Measurements from ENCODE around the gene ADAMTS16. TPM values are rescaled to one million over a fixed set of nuclear protein-coding genes. Genes with fewer than 3 reads are reported as not detected.

ADAMTS16 gene
- total and polyA plus RNA-seq, 8 donors, result 0.42 to 3.5 (median 2.2) TPM

- H3K27ac ChIP-seq, result no peak overlapping the region
- no peaks in the 10 kb centered on the region for H3K36me3 ChIP-seq
- TF ChIP-seq, protein P1, sequence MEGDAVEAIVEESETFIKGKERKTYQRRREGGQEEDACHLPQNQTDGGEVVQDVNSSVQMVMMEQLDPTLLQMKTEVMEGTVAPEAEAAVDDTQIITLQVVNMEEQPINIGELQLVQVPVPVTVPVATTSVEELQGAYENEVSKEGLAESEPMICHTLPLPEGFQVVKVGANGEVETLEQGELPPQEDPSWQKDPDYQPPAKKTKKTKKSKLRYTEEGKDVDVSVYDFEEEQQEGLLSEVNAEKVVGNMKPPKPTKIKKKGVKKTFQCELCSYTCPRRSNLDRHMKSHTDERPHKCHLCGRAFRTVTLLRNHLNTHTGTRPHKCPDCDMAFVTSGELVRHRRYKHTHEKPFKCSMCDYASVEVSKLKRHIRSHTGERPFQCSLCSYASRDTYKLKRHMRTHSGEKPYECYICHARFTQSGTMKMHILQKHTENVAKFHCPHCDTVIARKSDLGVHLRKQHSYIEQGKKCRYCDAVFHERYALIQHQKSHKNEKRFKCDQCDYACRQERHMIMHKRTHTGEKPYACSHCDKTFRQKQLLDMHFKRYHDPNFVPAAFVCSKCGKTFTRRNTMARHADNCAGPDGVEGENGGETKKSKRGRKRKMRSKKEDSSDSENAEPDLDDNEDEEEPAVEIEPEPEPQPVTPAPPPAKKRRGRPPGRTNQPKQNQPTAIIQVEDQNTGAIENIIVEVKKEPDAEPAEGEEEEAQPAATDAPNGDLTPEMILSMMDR (IDR thresholded peaks at IDR 0.05), result no peak
- DNase-seq (no peak), ATAC-seq (no peak), FAIRE-seq (no peak)
- H3K4me3 ChIP-seq, result peak overlapping the region in 2 of 4 donors; percentile 37 to 47
- peaks cover 0 to 13% (median 5%) of the 10 kb centered on the region in 4 donors for H3K27me3 ChIP-seq
- WGBS, 2 donors, result 13 to 19% methylated on average over 4 of the region's 4 CpGs
- H3K4me1 ChIP-seq, result peaks cover 0 to 5% (median 3%) of the 10 kb centered on the region in 3 donors
- H3K9me3 ChIP-seq, result no peaks in the 10 kb centered on the region
- intact Hi-C loops (cut with DNase I), result loop anchor here in 2 of 3 donors (5.0 kb wide), 1 partner anchor 276 kb away; no protein-coding TSS in a partner anchor
Measured at GRCh38 chr5:5141339-5141599, 1.1 kb downstream of the ADAMTS16 start.

DNA sequence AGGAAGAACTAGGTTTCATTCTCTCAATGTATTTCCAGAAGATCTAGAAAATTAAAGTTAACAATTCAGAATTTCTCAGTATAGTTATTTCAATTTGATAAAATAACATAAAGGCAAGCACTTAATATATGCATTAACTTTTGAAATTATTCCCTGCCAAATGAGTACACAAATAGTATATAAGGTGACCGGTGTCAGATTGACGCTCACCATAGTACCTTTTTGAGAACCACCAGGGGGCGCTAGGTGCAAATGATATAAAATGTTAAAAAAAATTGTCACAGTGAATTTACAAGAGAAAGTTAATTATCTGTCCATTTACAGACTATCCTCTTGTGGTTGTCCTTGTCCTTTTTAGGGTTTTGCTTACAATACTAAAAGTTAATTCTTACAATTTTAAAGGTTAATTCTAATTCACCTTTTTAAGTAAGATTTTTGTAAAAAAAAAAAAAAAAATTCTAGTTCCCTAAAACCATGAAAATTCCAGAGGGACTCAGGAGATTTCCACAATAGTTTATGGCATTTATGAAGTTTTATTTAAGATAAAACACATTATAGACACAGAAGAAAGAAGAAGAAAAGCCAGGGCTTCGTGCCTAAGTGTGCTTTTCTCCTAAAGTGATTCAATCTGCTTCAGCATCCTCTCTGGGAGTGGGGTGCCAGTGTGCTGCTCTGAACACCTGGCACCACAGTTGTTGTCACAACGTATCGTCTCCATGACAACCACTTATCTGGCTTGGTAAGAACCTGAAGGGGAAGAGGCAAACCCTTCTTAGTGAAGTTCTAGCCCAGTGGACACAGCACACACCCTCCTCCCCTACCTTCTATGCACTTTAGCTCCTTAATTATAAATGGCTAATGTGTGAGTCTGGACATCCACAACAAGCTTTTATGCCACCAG is 1.7 kb downstream of the ADAMTS16 start:
- peak; percentile 92 for FAIRE-seq

DNA sequence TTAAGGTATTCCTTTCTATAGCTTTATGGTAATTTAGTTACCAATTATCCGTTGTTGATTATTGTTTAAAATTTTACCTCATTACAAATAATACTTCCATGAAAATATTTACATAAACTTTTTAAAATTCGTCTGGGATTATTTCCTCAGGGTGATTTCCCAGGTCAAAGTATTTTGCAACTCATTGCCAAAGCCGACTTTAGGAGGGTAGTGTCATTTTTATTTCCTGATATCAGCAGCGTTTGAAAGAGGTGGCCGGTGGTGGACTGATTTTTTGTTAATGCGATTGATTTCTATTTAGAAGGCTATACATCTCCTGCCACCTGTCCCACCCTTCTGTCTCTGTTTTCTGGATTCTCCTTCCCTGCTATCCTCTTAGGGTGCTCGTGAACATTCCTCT is 4.3 kb downstream of the ADAMTS16 start:
- no peak overlapping the region for H3K4me3 ChIP-seq
- peaks cover 0 to 17% (median 5%) of the 10 kb centered on the region in 4 donors for H3K27me3 ChIP-seq
- no peaks in the 10 kb centered on the region for H3K9me3 ChIP-seq
- H3K36me3 ChIP-seq, result no peaks in the 10 kb centered on the region
- DNase-seq (no peak), FAIRE-seq (no peak), ATAC-seq (no peak)
- H3K27ac ChIP-seq, result no peak overlapping the region
- 28 to 39% methylated on average over 7 of the region's 7 CpGs for WGBS, 2 donors
- peaks cover 0 to 5% (median 3%) of the 10 kb centered on the region in 3 donors for H3K4me1 ChIP-seq
- intact Hi-C loops (cut with DNase I), result loop anchor here in 2 of 3 donors (5.0 kb wide), 1 partner anchor 273 kb away; no protein-coding TSS in a partner anchor
- TF ChIP-seq, protein P1 (IDR thresholded peaks at IDR 0.05), result no peak

More for the DNA sequence above, 1.7 kb downstream of the ADAMTS16 start:
- Histone ChIP-seq H3K4me3 (peak overlapping the region in 1 of 4 donors; percentile 37), H3K36me3 (no peaks in the 10 kb centered on the region), H3K4me1 (peaks cover 0 to 5% (median 3%) of the 10 kb centered on the region in 3 donors), H3K27me3 (peaks cover 0 to 13% (median 5%) of the 10 kb centered on the region in 4 donors), H3K9me3 (no peaks in the 10 kb centered on the region), H3K27ac (no peak overlapping the region)
- intact Hi-C loops (cut with DNase I), result loop anchor here in 2 of 3 donors (5.0 kb wide), 1 partner anchor 275 kb away; no protein-coding TSS in a partner anchor
- DNase-seq (peak in 2 of 6 donors; percentile 27 to 55), ATAC-seq (peak; percentile 53 to 81 (median 70))
- 3 to 8% methylated on average over 6 of the region's 6 CpGs for WGBS, 2 donors
- TF ChIP-seq, protein P1 (IDR thresholded peaks at IDR 0.05), result peak; percentile 70 to 82 (median 78)

DNA sequence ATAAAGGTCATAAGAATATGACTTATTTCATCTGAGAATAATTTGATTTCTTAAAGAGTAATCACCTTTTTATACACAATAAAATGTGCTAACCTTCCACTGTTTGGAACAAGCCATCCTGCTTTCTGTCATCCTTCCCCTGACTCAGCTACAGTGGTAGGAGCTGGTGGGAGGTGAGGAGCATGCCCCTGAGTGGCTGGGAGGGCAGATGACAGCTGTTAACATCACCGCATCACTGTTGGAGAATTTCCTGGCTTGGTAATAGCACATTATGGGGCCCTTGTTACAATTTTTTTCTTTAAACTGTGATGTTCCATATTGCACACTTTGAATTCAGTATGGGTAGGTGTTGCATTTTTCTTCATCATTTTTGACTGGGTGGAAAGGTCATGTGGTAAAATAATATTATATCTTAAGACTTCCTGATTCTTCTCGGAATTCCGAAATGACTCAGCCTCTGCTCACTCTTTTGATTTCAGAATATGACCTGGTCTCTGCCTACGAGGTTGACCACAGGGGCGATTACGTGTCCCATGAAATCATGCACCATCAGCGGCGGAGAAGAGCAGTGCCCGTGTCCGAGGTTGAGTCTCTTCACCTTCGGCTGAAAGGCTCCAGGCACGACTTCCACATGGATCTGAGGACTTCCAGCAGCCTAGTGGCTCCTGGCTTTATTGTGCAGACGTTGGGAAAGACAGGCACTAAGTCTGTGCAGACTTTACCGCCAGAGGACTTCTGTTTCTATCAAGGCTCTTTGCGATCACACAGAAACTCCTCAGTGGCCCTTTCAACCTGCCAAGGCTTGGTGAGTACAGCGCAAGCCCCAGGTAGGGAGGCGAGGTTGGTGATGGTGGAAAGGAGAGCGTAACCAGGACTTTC is 5.8 kb downstream of the ADAMTS16 start:
- intact Hi-C loops (cut with DNase I), result no loop called here
- FAIRE-seq (no peak), DNase-seq (no peak), ATAC-seq (peak in 1 of 4 donors; percentile 32)
- H3K27ac ChIP-seq, result no peak overlapping the region
- H3K36me3 ChIP-seq, result no peaks in the 10 kb centered on the region
- H3K27me3 ChIP-seq, result peaks cover 0 to 9% (median 3%) of the 10 kb centered on the region in 4 donors
- WGBS, 2 donors, result 70 to 81% methylated on average over 18 of the region's 18 CpGs
- peaks cover 0 to 5% (median 3%) of the 10 kb centered on the region in 3 donors for H3K4me1 ChIP-seq
- H3K4me3 ChIP-seq, result no peak overlapping the region
- TF ChIP-seq, protein P1 (IDR thresholded peaks at IDR 0.05), result no peak
- H3K9me3 ChIP-seq, result no peaks in the 10 kb centered on the region
